ENCODE measurements around the gene HK2. TPM values are rescaled to one million over a fixed set of nuclear protein-coding genes. Genes with fewer than 3 reads are reported as not detected.
"Not testable (repeated sequence)": the region's sequence is repeated elsewhere in the genome, so short reads cannot be mapped to it uniquely, and the experiment has no call there.

The HK2 gene
- total RNA-seq, 2 donors from 2014 or later: 8.7 to 114 TPM

DNA sequence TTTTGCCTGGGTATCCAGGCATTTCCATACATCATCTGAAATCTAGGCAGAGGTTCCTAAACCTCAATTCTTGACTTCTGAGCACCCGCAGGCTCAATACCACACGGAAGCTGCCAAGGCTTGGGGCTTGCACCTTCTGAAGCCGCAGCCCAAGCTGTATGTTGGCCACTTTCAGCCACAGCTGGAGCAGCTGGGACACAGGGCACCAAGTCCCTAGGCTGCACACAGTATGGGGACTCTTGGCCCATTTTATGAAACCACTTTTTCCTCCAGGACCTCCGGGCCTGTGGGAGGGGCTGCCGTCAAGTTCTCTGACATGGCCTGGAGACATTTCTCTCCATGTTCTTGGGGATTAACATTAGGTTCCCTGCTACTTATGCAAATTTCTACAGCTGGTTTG, 72.5 kb downstream of the HK2 start:
- H3K36me3 ChIP-seq: no peaks in the 10 kb centered on the region
- no peaks in the 10 kb centered on the region for H3K4me1 ChIP-seq (replicated peaks)
- no peak for TF ChIP-seq POLR2AphosphoS5 (IDR thresholded peaks at IDR 0.05)
- TF ChIP-seq CTCF (IDR thresholded peaks at IDR 0.05): no peak
- TF ChIP-seq POLR2A (IDR thresholded peaks at IDR 0.05): no peak
- intact Hi-C loops (cut with DNase I): no loop called here
- 98% methylated on average over 3 of the region's 5 CpGs for WGBS
- DNase-seq (ENCODE audit: low spot score): no peak
- H3K27me3 ChIP-seq (replicated peaks; ENCODE audit: insufficient read depth): no peaks in the 10 kb centered on the region
- H3K27ac ChIP-seq: no peak overlapping the region
- no peak overlapping the region for H3K4me3 ChIP-seq
- no peaks in the 10 kb centered on the region for H3K9me3 ChIP-seq

DNA sequence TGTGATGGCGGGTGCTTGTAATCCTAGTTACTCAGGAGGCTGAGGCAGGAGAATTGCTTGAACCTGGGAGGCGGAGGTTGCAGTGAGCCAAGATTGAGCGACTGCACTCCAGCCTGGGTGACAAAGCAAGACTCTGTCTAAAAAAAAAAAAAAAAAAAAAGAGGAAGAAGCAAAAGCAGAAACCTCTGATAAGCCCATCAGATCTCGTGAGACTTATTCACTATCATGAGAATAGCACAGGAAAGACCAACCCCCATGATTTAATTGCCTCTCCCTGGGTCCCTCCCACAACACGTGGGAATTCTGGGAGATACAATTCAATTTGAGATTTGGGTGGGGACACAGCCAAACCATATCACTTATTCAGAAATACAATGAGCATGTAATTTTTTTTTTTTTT, 73.6 kb downstream of the HK2 start:
- WGBS: 83% methylated on average over 5 of the region's 5 CpGs
- H3K36me3 ChIP-seq; DNase-seq (ENCODE audit: low spot score); H3K4me3 ChIP-seq; H3K27me3 ChIP-seq (replicated peaks; ENCODE audit: insufficient read depth); H3K4me1 ChIP-seq (replicated peaks); intact Hi-C loops (cut with DNase I); H3K27ac ChIP-seq; H3K9me3 ChIP-seq: not testable (repeated sequence)

- Histone ChIP-seq H3K4me3 (no peak overlapping the region), H3K9me3 (no peaks in the 10 kb centered on the region), H3K27me3 (replicated peaks; ENCODE audit: insufficient read depth) (no peaks in the 10 kb centered on the region), H3K4me1 (replicated peaks) (no peaks in the 10 kb centered on the region), H3K27ac (no peak overlapping the region), H3K36me3 (no peaks in the 10 kb centered on the region)
- intact Hi-C loops (cut with DNase I): no loop called here
- WGBS: 17% methylated on average over 29 of the region's 31 CpGs
- DNase-seq (ENCODE audit: low spot score): peak; percentile 10
- TF ChIP-seq POLR2A (IDR thresholded peaks at IDR 0.05) (no peak), POLR2AphosphoS5 (IDR thresholded peaks at IDR 0.05) (peak; percentile 4)
Measured at GRCh38 chr2:74908748-74909444, 75.0 kb downstream of the HK2 start.

- TF ChIP-seq POLR2AphosphoS5 (IDR thresholded peaks at IDR 0.05) (no peak), CTCF (IDR thresholded peaks at IDR 0.05) (no peak), POLR2A (IDR thresholded peaks at IDR 0.05) (no peak)
- intact Hi-C loops (cut with DNase I): loop anchor here (10.0 kb wide), 1 partner anchor 495 kb away; no protein-coding TSS in a partner anchor
- Histone ChIP-seq H3K27ac (no peak overlapping the region), H3K27me3 (replicated peaks; ENCODE audit: insufficient read depth) (no peaks in the 10 kb centered on the region), H3K4me3 (no peak overlapping the region), H3K36me3 (no peaks in the 10 kb centered on the region), H3K9me3 (no peaks in the 10 kb centered on the region), H3K4me1 (replicated peaks) (no peaks in the 10 kb centered on the region)
- WGBS: 86% methylated on average over 1 of the region's 1 CpG
- no peak for DNase-seq (ENCODE audit: low spot score)
Measured at GRCh38 chr2:74910245-74910644, 76.3 kb downstream of the HK2 start.

- intact Hi-C loops (cut with DNase I): loop anchor here (10.0 kb wide), 1 partner anchor 494 kb away; no protein-coding TSS in a partner anchor
- H3K27me3 ChIP-seq (replicated peaks; ENCODE audit: insufficient read depth): no peaks in the 10 kb centered on the region
- H3K27ac ChIP-seq: no peak overlapping the region
- no peaks in the 10 kb centered on the region for H3K36me3 ChIP-seq
- no peak overlapping the region for H3K4me3 ChIP-seq
- TF ChIP-seq POLR2A (IDR thresholded peaks at IDR 0.05): no peak
- TF ChIP-seq POLR2AphosphoS5 (IDR thresholded peaks at IDR 0.05): no peak
- TF ChIP-seq CTCF (IDR thresholded peaks at IDR 0.05): no peak
- no peaks in the 10 kb centered on the region for H3K9me3 ChIP-seq
- H3K4me1 ChIP-seq (replicated peaks): no peaks in the 10 kb centered on the region
- DNase-seq (ENCODE audit: low spot score): no peak
- 53% methylated on average over 4 of the region's 4 CpGs for WGBS
Measured at GRCh38 chr2:74911061-74911460, 77.1 kb downstream of the HK2 start.

- intact Hi-C loops (cut with DNase I): loop anchor here (10.0 kb wide), 1 partner anchor 489 kb away; no protein-coding TSS in a partner anchor
- Histone ChIP-seq H3K9me3 (no peaks in the 10 kb centered on the region), H3K4me3 (no peak overlapping the region), H3K4me1 (replicated peaks) (no peaks in the 10 kb centered on the region), H3K27ac (no peak overlapping the region), H3K36me3 (no peaks in the 10 kb centered on the region), H3K27me3 (replicated peaks; ENCODE audit: insufficient read depth) (no peaks in the 10 kb centered on the region)
- DNase-seq (ENCODE audit: low spot score): no peak
- TF ChIP-seq POLR2AphosphoS5 (IDR thresholded peaks at IDR 0.05): no peak
- WGBS: 93% methylated on average over 4 of the region's 4 CpGs
Measured at GRCh38 chr2:74915743-74916142, 81.8 kb downstream of the HK2 start.

Data from prostate gland (tissue), 2 donors.